GM21528 (cell line): ENCODE data around the gene NT5DC3.

Experiments
- ATAC-seq: cut with Tn5 transposase; IDR thresholded peaks from one replicate; pipeline ENCODE4 v1.9.1; 2021; ENCODE audit warnings: mild to moderate bottlenecking, moderate library complexity; ENCODE audit not compliant: unreplicated experiment, low FRiP score

The NT5DC3 gene

DNA sequence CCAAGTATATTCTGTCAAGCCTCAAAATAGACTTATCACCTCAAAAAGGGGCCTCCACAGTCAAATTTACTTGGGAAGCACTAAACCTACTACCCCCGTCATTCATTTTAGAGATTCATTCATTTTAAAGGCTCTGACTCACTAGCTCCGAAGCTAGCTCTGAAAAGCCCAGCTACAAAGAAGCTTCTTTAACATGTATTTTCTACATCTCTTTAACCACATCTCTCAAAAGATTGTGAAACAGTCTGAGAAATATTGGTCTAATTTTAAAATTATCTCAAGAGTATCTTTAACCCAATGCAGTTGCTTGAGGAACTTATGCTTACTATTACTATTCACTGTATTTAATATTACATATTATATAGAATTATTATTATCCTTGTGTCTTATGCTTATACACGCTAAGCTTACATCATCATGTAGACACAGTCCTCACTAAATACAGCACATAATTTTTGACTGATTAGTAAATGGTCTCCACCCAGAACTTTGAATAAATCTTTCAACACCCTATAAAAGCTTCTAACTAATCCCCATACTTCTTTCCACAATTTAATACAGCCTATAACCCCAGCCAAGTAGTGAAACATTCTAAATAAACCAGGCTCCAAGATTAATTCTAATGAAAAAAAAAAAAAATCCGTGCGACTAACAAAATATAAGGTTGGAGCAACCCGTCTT, 7.8 kb downstream of the NT5DC3 start:
- no peak for ATAC-seq

DNA sequence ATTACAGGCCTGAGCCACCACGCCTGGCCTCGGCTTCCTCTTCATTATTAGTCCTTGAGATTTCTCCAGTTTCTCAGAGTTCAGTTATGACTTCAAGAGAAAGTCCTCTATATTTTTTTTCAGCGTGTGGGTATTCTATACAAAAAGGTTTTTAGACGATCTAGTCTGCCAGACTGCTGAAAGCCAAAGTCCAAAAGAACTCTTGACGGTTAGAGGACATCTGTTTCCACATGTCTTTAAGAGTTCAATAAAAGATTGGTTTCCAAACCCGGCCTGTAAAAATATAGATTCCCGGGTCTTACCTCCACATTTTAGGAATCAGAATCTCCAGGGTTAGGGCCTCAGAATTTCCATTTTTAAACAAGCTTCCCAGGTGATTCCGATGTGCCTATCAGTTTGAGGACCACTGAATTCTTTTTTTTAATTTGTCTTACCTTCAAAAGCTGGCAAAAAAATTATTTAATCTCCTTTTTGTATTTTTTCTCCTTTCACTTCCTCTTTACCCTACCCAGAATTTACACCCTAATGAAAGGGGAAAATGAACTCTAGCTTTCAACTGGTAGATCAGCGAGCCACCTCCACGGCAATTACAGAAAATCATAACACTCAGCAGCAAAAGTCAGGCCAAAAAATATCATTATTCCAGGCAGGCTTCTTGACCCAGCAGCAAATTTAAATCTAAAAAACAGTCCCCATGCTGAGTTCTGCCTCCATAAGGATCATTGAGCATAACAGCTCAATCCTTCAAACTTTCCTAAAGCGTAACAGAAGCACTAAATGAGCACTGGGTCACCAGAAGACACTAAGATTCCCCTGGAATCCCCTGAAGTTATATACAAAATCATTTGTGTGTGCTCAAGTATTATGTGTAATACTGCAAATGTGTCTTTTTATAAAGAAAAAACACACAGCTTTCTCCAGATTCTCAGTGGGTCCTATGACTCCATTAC, 8.7 kb downstream of the NT5DC3 start:
- no peak for ATAC-seq

- ATAC-seq, result no peak
Observed at GRCh38 chr12:103830730-103831320, 10.2 kb downstream of the NT5DC3 start.

- ATAC-seq, result no peak
Observed at GRCh38 chr12:103830025-103830725, 10.9 kb downstream of the NT5DC3 start.

GRCh38 chr12:103829092-103829491, 11.9 kb downstream of the NT5DC3 start:
- no peak for ATAC-seq

GRCh38 chr12:103827911-103828391, 13.1 kb downstream of the NT5DC3 start:
- no peak for ATAC-seq

DNA sequence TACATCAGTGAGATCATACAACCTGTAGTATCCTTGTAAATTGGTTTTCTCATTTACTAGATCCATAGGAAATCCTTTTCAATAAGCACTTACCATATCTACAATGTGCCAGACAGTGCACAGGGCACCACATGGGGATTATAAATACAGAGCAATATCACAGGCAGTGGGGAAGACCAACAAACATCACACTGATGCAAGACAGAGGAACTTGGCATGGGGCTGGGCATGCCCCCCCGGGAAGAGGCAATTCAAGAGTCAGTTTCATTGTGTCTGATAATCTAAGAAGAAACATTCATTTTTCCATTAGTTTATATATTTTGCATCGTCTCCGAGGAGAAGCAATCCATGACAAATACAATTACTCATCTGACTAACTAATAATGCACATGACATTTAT, 16.2 kb downstream of the NT5DC3 start:
- no peak for ATAC-seq

GRCh38 chr12:103824290-103824689, 16.7 kb downstream of the NT5DC3 start:
- ATAC-seq, result no peak

GRCh38 chr12:103823871-103824270, 17.2 kb downstream of the NT5DC3 start:
- ATAC-seq, result no peak

DNA sequence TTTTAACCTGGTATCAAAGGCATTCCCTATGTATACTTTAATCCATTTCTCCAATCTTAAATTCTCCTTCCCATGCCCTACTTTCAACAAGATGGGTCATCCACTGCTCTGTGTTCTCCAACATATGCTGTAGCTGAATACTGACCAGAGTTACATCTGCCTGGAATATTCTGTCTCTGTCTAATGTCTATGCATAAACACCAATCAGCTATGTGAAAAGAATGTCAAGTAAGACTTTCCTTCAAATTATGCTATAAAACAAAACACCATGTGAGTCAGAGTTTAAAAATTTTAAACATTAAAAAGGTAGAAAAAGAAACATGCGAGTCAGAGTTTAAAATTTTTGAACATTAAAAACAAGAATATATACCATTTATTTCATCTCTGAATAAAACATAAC, 19.3 kb downstream of the NT5DC3 start:
- no peak for ATAC-seq

- no peak for ATAC-seq
Observed at GRCh38 chr12:103820881-103821489, 20.0 kb downstream of the NT5DC3 start.

GRCh38 chr12:103820361-103820760, 20.7 kb downstream of the NT5DC3 start:
- no peak for ATAC-seq

DNA sequence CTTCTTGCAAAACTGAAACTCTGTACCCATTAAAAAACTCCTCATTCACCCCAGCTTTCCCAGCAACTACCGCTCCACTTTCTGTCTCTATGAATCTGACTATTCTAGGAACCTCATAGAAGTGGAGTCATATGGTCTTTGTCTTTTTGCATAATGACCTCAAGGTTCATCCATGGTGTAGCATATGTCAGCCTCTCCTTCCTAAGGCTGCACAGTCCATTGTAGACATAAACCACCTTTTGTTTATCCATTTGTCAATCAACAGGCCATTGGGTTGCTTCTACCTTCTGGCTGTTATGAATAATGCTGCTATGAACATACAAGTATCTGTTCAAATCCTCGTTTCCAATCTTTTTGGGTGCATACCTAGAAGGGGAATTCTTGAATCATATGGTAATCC, 21.1 kb downstream of the NT5DC3 start:
- no peak for ATAC-seq

- ATAC-seq, result no peak
Observed at GRCh38 chr12:103819312-103819711, 21.7 kb downstream of the NT5DC3 start.

- no peak for ATAC-seq
Observed at GRCh38 chr12:103817791-103818190, 23.2 kb downstream of the NT5DC3 start.

DNA sequence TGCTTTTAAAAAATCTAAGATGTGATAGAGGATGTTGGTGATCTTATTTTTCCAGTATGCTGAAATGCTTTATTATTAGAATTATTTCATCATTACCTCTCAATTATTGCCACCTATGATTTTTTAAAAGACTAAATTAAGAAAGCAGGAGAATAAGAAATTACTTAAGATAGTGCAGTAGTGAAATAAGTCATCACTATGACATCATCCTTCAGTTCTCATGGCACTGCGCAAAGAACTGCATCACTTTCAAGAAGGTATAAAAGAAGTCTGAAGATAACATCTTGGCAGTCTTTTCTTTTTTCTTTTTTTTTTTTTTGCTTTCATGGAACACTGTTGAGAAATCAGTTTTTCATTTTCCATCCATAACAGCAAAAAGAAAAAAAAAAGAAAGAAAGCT, 24.4 kb downstream of the NT5DC3 start:
- no peak for ATAC-seq

DNA sequence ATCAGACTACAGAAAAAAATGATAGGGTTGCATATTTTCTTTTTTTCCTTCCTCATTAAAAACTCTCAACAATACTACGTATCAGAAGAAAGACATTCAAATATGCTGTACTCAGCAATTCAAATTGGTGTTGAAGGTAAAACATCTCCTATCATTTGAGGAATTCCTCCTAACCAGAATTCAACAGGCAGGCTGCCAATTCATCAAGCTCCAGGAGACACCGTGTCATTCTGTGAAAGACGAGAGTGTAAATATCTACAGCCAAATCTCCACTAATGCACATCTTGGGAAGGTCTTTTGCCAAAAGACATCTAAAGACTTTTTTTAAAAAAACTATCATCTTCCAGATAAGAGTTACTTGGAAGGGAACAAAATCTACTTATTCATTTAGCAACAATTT, 26.6 kb downstream of the NT5DC3 start:
- ATAC-seq, result no peak

DNA sequence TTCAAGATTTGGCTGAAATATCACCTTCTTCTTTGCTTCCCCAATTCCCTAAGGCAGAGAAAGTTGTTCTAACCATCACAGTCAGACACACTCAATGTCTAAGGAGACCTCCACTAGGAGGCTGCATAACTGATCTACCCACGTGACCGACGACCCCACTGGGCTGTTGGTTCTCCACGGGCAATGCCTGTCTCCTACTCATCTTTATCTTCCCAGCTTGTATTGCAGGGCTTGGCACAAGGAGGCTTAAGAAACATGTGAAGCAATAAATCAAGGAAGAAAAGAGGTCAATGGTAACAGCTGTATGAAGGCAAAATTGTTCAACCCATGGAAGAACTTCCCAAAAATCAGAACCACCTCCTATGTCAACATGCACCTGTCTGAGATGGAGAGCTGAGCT, 27.1 kb downstream of the NT5DC3 start:
- no peak for ATAC-seq

DNA sequence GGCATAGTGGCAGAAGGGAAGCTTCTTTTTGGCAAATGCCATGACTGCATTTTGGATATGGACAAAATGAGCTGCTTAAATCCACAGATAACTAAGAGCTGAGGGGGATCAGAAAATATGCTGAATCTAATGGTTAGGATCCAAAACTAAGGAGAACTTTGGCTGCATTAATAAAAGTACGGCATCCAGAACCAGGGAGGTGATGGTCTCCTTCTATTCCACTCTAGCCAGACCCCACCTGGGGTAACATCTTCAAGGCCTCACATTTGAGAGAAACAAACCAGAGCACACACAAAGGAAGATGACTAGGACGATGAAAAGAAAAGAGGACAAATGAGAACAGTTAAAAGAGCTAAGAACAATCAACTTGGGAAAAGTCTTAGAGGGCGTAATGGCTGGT, 27.6 kb downstream of the NT5DC3 start:
- no peak for ATAC-seq

DNA sequence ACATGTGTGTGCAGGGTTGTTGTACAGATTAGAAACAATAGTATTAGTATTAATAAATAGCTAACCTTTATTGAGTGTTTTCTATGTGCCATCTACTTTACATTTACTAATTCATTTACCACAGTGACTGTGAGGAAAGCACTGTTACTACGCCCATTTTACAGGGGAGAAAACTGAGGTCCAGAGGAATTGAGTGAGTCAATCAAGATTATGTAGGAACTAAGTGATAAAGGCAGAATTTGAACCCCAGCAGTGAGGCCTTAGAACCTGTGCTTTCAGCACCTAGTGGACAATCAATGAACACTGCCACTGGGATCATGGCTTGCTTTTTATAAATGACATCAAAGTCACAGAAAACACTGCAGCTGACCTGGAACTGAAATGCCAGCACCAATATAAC, 28.2 kb downstream of the NT5DC3 start:
- no peak for ATAC-seq
